ENCODE data around the gene SRBD1. TPM values are rescaled to one million over a fixed set of nuclear protein-coding genes. Genes with fewer than 3 reads are reported as not detected.

Gene SRBD1
- total RNA-seq, 2 donors from 2014 or later = 11.8 to 14.4 TPM

- Histone ChIP-seq H3K36me3 (no peaks in the 10 kb centered on the region), H3K9ac (ENCODE audit: low read depth in 2 of 2, low read length in 2 of 2) (no peak overlapping the region), H3K4me3 (no peak overlapping the region), H3K27ac (no peak overlapping the region), H3K4me1 (no peaks in the 10 kb centered on the region), H3K27me3 (no peaks in the 10 kb centered on the region), H3K9me3 (no peaks in the 10 kb centered on the region)
- TF ChIP-seq CTCF (IDR thresholded peaks at IDR 0.05) = no peak
- no peak for DNase-seq
- intact Hi-C loops (cut with DNase I) = no loop called here
These were observed 28.5 kb downstream of the SRBD1 start for GRCh38 chr2:45582522-45582921.

GRCh38 chr2:45578056-45578843 lies 32.8 kb downstream of the SRBD1 start:
- H3K9ac ChIP-seq (ENCODE audit: low read depth in 2 of 2, low read length in 2 of 2) = no peak overlapping the region
- no peaks in the 10 kb centered on the region for H3K9me3 ChIP-seq
- no peak for DNase-seq
- H3K4me1 ChIP-seq = no peaks in the 10 kb centered on the region
- H3K4me3 ChIP-seq = no peak overlapping the region
- no peak for TF ChIP-seq CTCF (IDR thresholded peaks at IDR 0.05)
- intact Hi-C loops (cut with DNase I) = loop anchor here (5.0 kb wide), 1 partner anchor 596 kb away; no protein-coding TSS in a partner anchor
- H3K36me3 ChIP-seq = no peaks in the 10 kb centered on the region
- no peaks in the 10 kb centered on the region for H3K27me3 ChIP-seq
- H3K27ac ChIP-seq = no peak overlapping the region

GRCh38 chr2:45577441-45577840 lies 33.6 kb downstream of the SRBD1 start:
- intact Hi-C loops (cut with DNase I) = loop anchor here (5.0 kb wide), 1 partner anchor 595 kb away; no protein-coding TSS in a partner anchor
- no peak overlapping the region for H3K9ac ChIP-seq (ENCODE audit: low read depth in 2 of 2, low read length in 2 of 2)
- H3K36me3 ChIP-seq = no peaks in the 10 kb centered on the region
- no peak for DNase-seq
- no peaks in the 10 kb centered on the region for H3K4me1 ChIP-seq
- no peak overlapping the region for H3K27ac ChIP-seq
- H3K9me3 ChIP-seq = no peaks in the 10 kb centered on the region
- no peaks in the 10 kb centered on the region for H3K27me3 ChIP-seq
- H3K4me3 ChIP-seq = no peak overlapping the region
- TF ChIP-seq CTCF (IDR thresholded peaks at IDR 0.05) = no peak

- Histone ChIP-seq H3K9me3 (no peaks in the 10 kb centered on the region), H3K36me3 (no peaks in the 10 kb centered on the region), H3K4me1 (no peaks in the 10 kb centered on the region), H3K9ac (ENCODE audit: low read depth in 2 of 2, low read length in 2 of 2) (no peak overlapping the region), H3K4me3 (no peak overlapping the region), H3K27me3 (no peaks in the 10 kb centered on the region), H3K27ac (no peak overlapping the region)
- intact Hi-C loops (cut with DNase I) = loop anchor here (5.0 kb wide), 1 partner anchor 594 kb away; no protein-coding TSS in a partner anchor
- TF ChIP-seq CTCF (IDR thresholded peaks at IDR 0.05) = no peak
- DNase-seq = no peak
These were observed 35.2 kb downstream of the SRBD1 start for GRCh38 chr2:45575881-45576280.

GRCh38 chr2:45572979-45573378 lies 38.1 kb downstream of the SRBD1 start:
- H3K27ac ChIP-seq = no peak overlapping the region
- H3K27me3 ChIP-seq = no peaks in the 10 kb centered on the region
- DNase-seq = no peak
- no peak for TF ChIP-seq CTCF (IDR thresholded peaks at IDR 0.05)
- no peaks in the 10 kb centered on the region for H3K9me3 ChIP-seq
- H3K4me3 ChIP-seq = no peak overlapping the region
- H3K9ac ChIP-seq (ENCODE audit: low read depth in 2 of 2, low read length in 2 of 2) = no peak overlapping the region
- intact Hi-C loops (cut with DNase I) = no loop called here
- H3K36me3 ChIP-seq = no peaks in the 10 kb centered on the region
- H3K4me1 ChIP-seq = no peaks in the 10 kb centered on the region
